ENCODE data around the gene COL18A1. TPM values are rescaled to one million over a fixed set of nuclear protein-coding genes. Genes with fewer than 3 reads are reported as not detected.
A peak's percentile ranks its signal among the peaks of the same experiment; 100 is the strongest.

COL18A1 gene
- total and polyA plus RNA-seq, 9 of the 15 experiments (the other 6 are each of a cell fraction or from before 2014, with no cell fraction given) = 0.14 to 16.4 (median 2.0) TPM

- H2AFZ ChIP-seq (ENCODE audit: low read depth, low read length) = no peak overlapping the region
- ATAC-seq = no peak
Measured at GRCh38 chr21:45455674-45456583, 51.0 kb downstream of the COL18A1 start.

GRCh38 chr21:45456584-45457160 lies 51.7 kb downstream of the COL18A1 start:
- no peak for FAIRE-seq
- intact Hi-C loops (cut with micrococcal nuclease) = no loop called here
- H3K9me3 ChIP-seq (replicated peaks; ENCODE audit: control insufficient read depth, insufficient read depth, low read depth, low read length) = peaks cover 13% of the 10 kb centered on the region
- in situ Hi-C loops (cut with MboI) = no loop called here
- CTCF ChIA-PET (ENCODE audit: low intra/inter-chr PET ratio) = no interaction called here
- no peaks in the 10 kb centered on the region for H3K9me1 ChIP-seq (ENCODE audit: control insufficient read depth, insufficient read depth, low read length)
- no peak overlapping the region for H3K4me3 ChIP-seq
- no peaks in the 10 kb centered on the region for H3K36me3 ChIP-seq (ENCODE audit: control insufficient read depth, insufficient read depth, low read length)
- POLR2A ChIA-PET = no interaction called here
- H2AFZ ChIP-seq (ENCODE audit: low read depth, low read length) = no peak overlapping the region
- no peaks in the 10 kb centered on the region; a peak in 1 of 5 replicates for H3K27me3 ChIP-seq (ENCODE audit: control insufficient read depth in 2 of 2, insufficient read depth in 2 of 2, low read length in 2 of 2)
- H3K4me1 ChIP-seq (replicated peaks in 1 of 2; ENCODE audit: control insufficient read depth in 2 of 2, insufficient read depth in 2 of 2, low read length in 2 of 2) = peaks cover 0 to 62% of the 10 kb centered on the region in 2 experiments; a peak in 3 of 5 replicates
- no peak overlapping the region for H3K4me2 ChIP-seq (ENCODE audit: insufficient read depth, low read length)
- H4K20me1 ChIP-seq (replicated peaks; ENCODE audit: control insufficient read depth, insufficient read depth, low read length) = peaks cover 34% of the 10 kb centered on the region
- no TSS peak for BruUV-seq (replicated peaks)
- no peak for DNase-seq (ENCODE audit: extremely low read depth in 1 of 4, low spot score in 3 of 4)
- H3K79me2 ChIP-seq (ENCODE audit: control insufficient read depth, insufficient read depth, low read length) = no peaks in the 10 kb centered on the region
- H3K27ac ChIP-seq (ENCODE audit: extremely low read depth, low read depth, low read length) = no peak overlapping the region
- H3K9ac ChIP-seq (ENCODE audit: insufficient read depth in 1 of 2, low read depth in 2 of 2, low read length in 2 of 2) = 0 out of 4 replicates have a peak overlapping the region, but pooled peaks of 1 of the 2 experiments have one; percentile 8
- 45% methylated on average over 18 of the region's 38 CpGs for WGBS (ENCODE audit: insufficient coverage, low coverage, missing lambda C conversion rate)
- no peak for ATAC-seq
- no peak for TF ChIP-seq TEAD1 (CRISPR knock-in tag; IDR thresholded peaks at IDR 0.05)
- no peak for TF ChIP-seq THAP12 (CRISPR knock-in tag; IDR thresholded peaks at IDR 0.05)
- no peak for TF ChIP-seq E2F8 (IDR thresholded peaks at IDR 0.05; ENCODE audit: low read depth, partially characterized antibody)
- no peak for TF ChIP-seq MAZ (CRISPR knock-in tag; conservative IDR thresholded peaks at IDR 0.05 in 1 of 2, IDR thresholded peaks at IDR 0.05 in 1 of 2)
- no peak for TF ChIP-seq DACH1 (IDR thresholded peaks at IDR 0.05; ENCODE audit: partially characterized antibody)
- TF ChIP-seq XRCC3 (IDR thresholded peaks at IDR 0.05) = no peak

More at GRCh38 chr21:45455674-45456583, 51.0 kb downstream of the COL18A1 start:
- intact Hi-C loops (cut with micrococcal nuclease) (no loop called here), in situ Hi-C loops (cut with MboI) (no loop called here)
- CTCF ChIA-PET (ENCODE audit: low intra/inter-chr PET ratio) = no interaction called here
- no peak overlapping the region for H3K4me2 ChIP-seq (ENCODE audit: insufficient read depth, low read length)
- H3K9me1 ChIP-seq (ENCODE audit: control insufficient read depth, insufficient read depth, low read length) = no peaks in the 10 kb centered on the region
- POLR2A ChIA-PET = interaction anchor here (0.6 to 1.2 kb wide), 2 partner anchors 8 to 389 kb away, joined by 3 read pairs; no protein-coding TSS in a partner anchor
- peaks cover 34% of the 10 kb centered on the region for H4K20me1 ChIP-seq (replicated peaks; ENCODE audit: control insufficient read depth, insufficient read depth, low read length)
- no peak for FAIRE-seq
- peaks cover 0 to 67% of the 10 kb centered on the region in 2 experiments; a peak in 3 of 5 replicates for H3K4me1 ChIP-seq (replicated peaks in 1 of 2; ENCODE audit: control insufficient read depth in 2 of 2, insufficient read depth in 2 of 2, low read length in 2 of 2)
- no peak overlapping the region for H3K4me3 ChIP-seq
- H3K27me3 ChIP-seq (ENCODE audit: control insufficient read depth in 2 of 2, insufficient read depth in 2 of 2, low read length in 2 of 2) = no peaks in the 10 kb centered on the region; a peak in 2 of 5 replicates
- BruUV-seq (replicated peaks) = no TSS peak
- peaks cover 13% of the 10 kb centered on the region for H3K9me3 ChIP-seq (replicated peaks; ENCODE audit: control insufficient read depth, insufficient read depth, low read depth, low read length)
- TF ChIP-seq ZNF3 (CRISPR knock-in tag; IDR thresholded peaks at IDR 0.05) = no peak
- 52% methylated on average over 45 of the region's 47 CpGs for WGBS (ENCODE audit: insufficient coverage, low coverage, missing lambda C conversion rate)
- H3K36me3 ChIP-seq (ENCODE audit: control insufficient read depth, insufficient read depth, low read length) = no peaks in the 10 kb centered on the region
- DNase-seq (ENCODE audit: extremely low read depth in 1 of 4, low spot score in 3 of 4) = no peak
- no peak overlapping the region for H3K27ac ChIP-seq (ENCODE audit: extremely low read depth, low read depth, low read length)
- H3K79me2 ChIP-seq (ENCODE audit: control insufficient read depth, insufficient read depth, low read length) = no peaks in the 10 kb centered on the region
- H3K9ac ChIP-seq (ENCODE audit: insufficient read depth in 1 of 2, low read depth in 2 of 2, low read length in 2 of 2) = 0 out of 4 replicates have a peak overlapping the region, but pooled peaks of 1 of the 2 experiments have one; percentile 20
